PC-9 (cell line): ENCODE measurements around the gene RTL10. TPM values are rescaled to one million over a fixed set of nuclear protein-coding genes. Genes with fewer than 3 reads are reported as not detected.

Experiments
- BruUV-seq: library from RNA; stranded (reverse); fragments of 400-500 nt; replicated peaks from 2 replicates; lab custom pipeline; 2021; lab: Mats Ljungman, UMichigan
- CTCF ChIA-PET: fragments of 300-600 bp; sonication (Branson Sonifier 250); formaldehyde crosslinking; loops from one replicate; lab custom pipeline; 2022; ENCODE audit warnings: antibody characterized with exemption; lab: Charles Lee
- POLR2A ChIA-PET: fragments of 300-600 bp; sonication (Branson Sonifier 250); formaldehyde crosslinking; loops from one replicate; lab custom pipeline; 2022; ENCODE audit warnings: antibody characterized with exemption; ENCODE audit not compliant: unreplicated experiment; lab: Charles Lee
- DNase-seq, 2 experiments: peaks; one replicate each; pipeline versions ENCODE4 v3.0.0 to v3.0.0-alpha.2; 2015 to 2022; ENCODE audit warnings: mixed read lengths in 1 of 2
- H2AFZ ChIP-seq: fragments of 200-600 bp; sonication (generic); 2 replicates; pipeline ENCODE4 v1.8.1; 2017; ENCODE audit warnings: antibody characterized with exemption
- H3F3A ChIP-seq: fragments of 200-600 bp; sonication (generic); 2 replicates; pipeline ENCODE4 v1.8.1; 2017; ENCODE audit warnings: antibody characterized with exemption, mild to moderate bottlenecking, low read depth; ENCODE audit not compliant: insufficient read depth
- H3K27ac ChIP-seq: fragments of 200-600 bp; sonication (generic); 2 replicates; pipeline ENCODE4 v1.6.1; 2016; ENCODE audit warnings: mixed run types
- H3K27me3 ChIP-seq: fragments of 200-600 bp; sonication (generic); 2 replicates; pipeline ENCODE4 v1.6.1; 2016; ENCODE audit warnings: low read depth, mixed run types; ENCODE audit not compliant: insufficient read depth
- H3K36me3 ChIP-seq: fragments of 200-600 bp; sonication (generic); 2 replicates; pipeline ENCODE4 v1.6.1; 2016; ENCODE audit warnings: low read depth, mixed run types
- H3K4me1 ChIP-seq: fragments of 200-600 bp; sonication (generic); replicated peaks from 2 replicates; pipeline ENCODE4 v1.6.1; 2016; ENCODE audit warnings: mixed run types; ENCODE audit not compliant: insufficient read depth
- H3K4me2 ChIP-seq: fragments of 200-600 bp; sonication (generic); 2 replicates; pipeline ENCODE4 v1.6.1; 2017; ENCODE audit warnings: mixed run types
- H3K4me3 ChIP-seq: fragments of 200-600 bp; sonication (generic); 2 replicates; pipeline ENCODE4 v1.6.1; 2016; ENCODE audit warnings: mixed run types
- H3K79me2 ChIP-seq: fragments of 200-600 bp; sonication (generic); 2 replicates; pipeline ENCODE4 v1.6.1; 2017; ENCODE audit warnings: low read depth, mixed run types
- H3K9me2 ChIP-seq: fragments of 200-600 bp; sonication (generic); 2 replicates; pipeline ENCODE4 v1.8.1; 2017; ENCODE audit warnings: mild to moderate bottlenecking; ENCODE audit not compliant: insufficient read depth
- H3K9me3 ChIP-seq: fragments of 200-600 bp; sonication (generic); 2 replicates; pipeline ENCODE4 v1.8.1; 2016; ENCODE audit warnings: low read depth; ENCODE audit not compliant: insufficient read depth
- H4K20me1 ChIP-seq: fragments of 200-600 bp; sonication (generic); 2 replicates; pipeline ENCODE4 v1.8.1; 2017; ENCODE audit not compliant: insufficient read depth
- EZH2 ChIP-seq: fragments of 200-600 bp; sonication (generic); IDR thresholded peaks from 2 replicates; pipeline ENCODE4 v1.8.0; 2017; ENCODE audit warnings: antibody characterized with exemption, low read depth
- intact Hi-C: fragments of 100-400 bp; cut with micrococcal nuclease; formaldehyde crosslinking; loops from one replicate; pipeline ENCODE4 v1.10.0; 2022; ENCODE audit not compliant: unreplicated experiment
- total RNA-seq: library from RNA; stranded (reverse); gene quantifications from 2 replicates; pipeline ENCODE4 v1.2.3, GENCODE V29; 2021
- TF ChIP-seq, protein P1 (sequence below): fragments of 200-600 bp; sonication (generic); conservative IDR thresholded peaks from 2 replicates; pipeline ENCODE4 v1.6.1; 2017; ENCODE audit warnings: mixed run types, antibody characterized with exemption, mild to moderate bottlenecking, moderate library complexity

RTL10 gene
- total RNA-seq, 1 experiment from 2014 or later: 23.5 TPM

DNA sequence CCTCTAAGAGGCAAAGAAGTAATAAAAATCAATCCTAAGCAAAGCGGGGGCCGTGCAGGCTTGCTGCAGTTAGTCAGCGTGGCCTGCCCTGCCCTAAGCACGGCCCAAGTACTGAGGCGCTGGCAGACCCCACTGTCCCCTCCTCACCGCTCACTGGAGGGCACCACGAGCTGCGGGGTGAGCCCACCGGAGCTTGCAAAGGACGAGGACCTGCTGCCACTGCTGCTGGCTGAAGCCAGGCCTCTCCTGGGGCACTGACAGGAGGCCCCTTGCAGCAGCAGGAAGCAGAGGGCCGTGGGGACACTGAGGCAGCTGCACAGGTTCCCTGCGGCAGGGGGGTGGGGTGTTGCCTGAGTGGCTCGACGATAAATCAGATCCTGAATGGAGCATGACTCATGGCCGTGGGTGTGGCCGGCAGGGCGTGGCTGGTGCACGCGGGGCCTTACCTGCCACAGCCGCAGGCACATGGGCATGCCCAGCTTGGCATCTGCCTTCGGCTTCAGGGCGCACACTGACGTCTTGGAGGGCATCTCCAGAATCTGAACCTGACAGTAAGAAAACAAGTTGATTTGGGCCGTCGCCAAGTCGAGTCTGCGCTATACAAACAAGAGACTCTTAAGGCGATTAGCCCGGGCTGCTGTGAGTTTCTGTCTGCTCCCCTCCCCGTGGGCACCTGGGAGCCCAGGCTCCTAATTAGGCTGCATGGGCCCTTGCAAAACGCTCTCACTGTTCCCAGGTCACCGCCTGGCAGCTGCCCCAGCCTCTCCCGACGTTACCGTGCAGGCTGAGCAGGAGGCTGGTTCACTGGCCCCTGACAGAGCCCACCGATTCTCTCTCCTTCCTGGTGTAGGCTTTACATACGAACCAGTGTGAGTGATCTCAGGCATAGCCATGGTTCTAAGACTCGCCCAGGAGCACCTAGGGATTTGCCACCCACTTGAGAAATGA lies 48.2 kb downstream of the RTL10 start:
- no peaks in the 10 kb centered on the region for H4K20me1 ChIP-seq
- H3K36me3 ChIP-seq: no peaks in the 10 kb centered on the region
- POLR2A ChIA-PET: no interaction called here
- no peaks in the 10 kb centered on the region for H3K27me3 ChIP-seq
- BruUV-seq: no TSS peak
- peak overlapping the region; percentile 71 for H3K27ac ChIP-seq
- H3K9me3 ChIP-seq: no peaks in the 10 kb centered on the region
- CTCF ChIA-PET: no interaction called here
- DNase-seq: peak; percentile 91 to 94
- peak overlapping the region; percentile 19; the same call in 1 of the 2 replicates for H3K4me3 ChIP-seq
- H3K4me2 ChIP-seq: peak overlapping the region; percentile 76
- intact Hi-C loops: loop anchor here (1.0 to 2.0 kb wide), 3 partner anchors 42 to 75 kb away; no protein-coding TSS in a partner anchor
- TF ChIP-seq, protein P1, sequence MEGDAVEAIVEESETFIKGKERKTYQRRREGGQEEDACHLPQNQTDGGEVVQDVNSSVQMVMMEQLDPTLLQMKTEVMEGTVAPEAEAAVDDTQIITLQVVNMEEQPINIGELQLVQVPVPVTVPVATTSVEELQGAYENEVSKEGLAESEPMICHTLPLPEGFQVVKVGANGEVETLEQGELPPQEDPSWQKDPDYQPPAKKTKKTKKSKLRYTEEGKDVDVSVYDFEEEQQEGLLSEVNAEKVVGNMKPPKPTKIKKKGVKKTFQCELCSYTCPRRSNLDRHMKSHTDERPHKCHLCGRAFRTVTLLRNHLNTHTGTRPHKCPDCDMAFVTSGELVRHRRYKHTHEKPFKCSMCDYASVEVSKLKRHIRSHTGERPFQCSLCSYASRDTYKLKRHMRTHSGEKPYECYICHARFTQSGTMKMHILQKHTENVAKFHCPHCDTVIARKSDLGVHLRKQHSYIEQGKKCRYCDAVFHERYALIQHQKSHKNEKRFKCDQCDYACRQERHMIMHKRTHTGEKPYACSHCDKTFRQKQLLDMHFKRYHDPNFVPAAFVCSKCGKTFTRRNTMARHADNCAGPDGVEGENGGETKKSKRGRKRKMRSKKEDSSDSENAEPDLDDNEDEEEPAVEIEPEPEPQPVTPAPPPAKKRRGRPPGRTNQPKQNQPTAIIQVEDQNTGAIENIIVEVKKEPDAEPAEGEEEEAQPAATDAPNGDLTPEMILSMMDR: no peak
- no peak for TF ChIP-seq EZH2
- no peak overlapping the region for H2AFZ ChIP-seq
- H3F3A ChIP-seq: peaks cover 27% of the 10 kb centered on the region
- no peaks in the 10 kb centered on the region for H3K79me2 ChIP-seq
- H3K4me1 ChIP-seq: peaks cover 27% of the 10 kb centered on the region
- no peaks in the 10 kb centered on the region for H3K9me2 ChIP-seq

DNA sequence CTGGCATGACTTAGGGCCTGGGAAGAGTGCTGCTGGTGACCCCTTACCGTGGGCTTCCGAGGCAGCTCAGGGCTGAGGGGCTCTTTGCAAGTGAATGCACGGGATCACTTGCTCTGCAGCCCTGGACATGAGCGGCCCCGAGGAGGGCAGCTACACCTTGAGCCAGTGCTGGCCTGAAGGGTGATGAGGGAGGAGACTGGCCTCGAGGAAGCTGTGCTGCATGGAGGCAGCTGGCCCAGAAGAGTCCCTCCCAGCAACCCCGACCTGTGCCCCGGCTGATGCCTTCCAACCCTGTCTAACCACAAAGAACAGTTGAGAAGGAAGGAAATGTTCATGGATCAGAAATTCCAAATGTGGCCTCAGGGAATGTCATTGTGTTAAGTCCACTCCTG lies 48.9 kb downstream of the RTL10 start:
- H3K4me3 ChIP-seq: peak overlapping the region; percentile 19; the same call in 1 of the 2 replicates
- no peaks in the 10 kb centered on the region for H3K79me2 ChIP-seq
- no peaks in the 10 kb centered on the region for H3K36me3 ChIP-seq
- peaks cover 27% of the 10 kb centered on the region for H3K4me1 ChIP-seq
- no peaks in the 10 kb centered on the region for H3K9me3 ChIP-seq
- peak overlapping the region; percentile 71 for H3K27ac ChIP-seq
- H3K9me2 ChIP-seq: no peaks in the 10 kb centered on the region
- no peaks in the 10 kb centered on the region for H4K20me1 ChIP-seq
- peak; percentile 60 to 83 for DNase-seq
- CTCF ChIA-PET: no interaction called here
- TF ChIP-seq, protein P1: no peak
- POLR2A ChIA-PET: no interaction called here
- no TSS peak for BruUV-seq
- H3K27me3 ChIP-seq: no peaks in the 10 kb centered on the region
- intact Hi-C loops: loop anchor here (1.0 to 2.0 kb wide), 3 partner anchors 43 to 75 kb away; no protein-coding TSS in a partner anchor
- H3F3A ChIP-seq: peaks cover 27% of the 10 kb centered on the region
- H3K4me2 ChIP-seq: peak overlapping the region; percentile 76
- no peak overlapping the region for H2AFZ ChIP-seq

Other genes with a start within 250 kb of the RTL10 start
- gene SEPTIN5, start 140.4 kb downstream of the RTL10 start, total RNA-seq: 2.0 and 8.1 TPM in 2 replicates
- 0.35 and 2.0 TPM in 2 replicates for gene GP1BB, start 131.3 kb downstream of the RTL10 start, total RNA-seq
- 0.74 and 2.4 TPM in 2 replicates for gene TBX1, start 94.1 kb downstream of the RTL10 start, total RNA-seq
- 10.3 and 13.9 TPM in 2 replicates for gene GNB1L, start within 50 bp of the RTL10 start, total RNA-seq
- 99.9 and 107 TPM in 2 replicates for gene COMT, start 86.9 kb upstream of the RTL10 start, total RNA-seq
- 21.7 and 22.4 TPM in 2 replicates for gene TXNRD2, start 86.9 kb upstream of the RTL10 start, total RNA-seq
- 15.6 and 21.0 TPM in 2 replicates for gene ARVCF, start 161.9 kb upstream of the RTL10 start, total RNA-seq
- gene TANGO2, start 166.2 kb upstream of the RTL10 start, total RNA-seq: 22.4 and 25.0 TPM in 2 replicates
- gene DGCR8, start 225.4 kb upstream of the RTL10 start, total RNA-seq: 31.9 and 34.7 TPM in 2 replicates